ENCODE data around the gene RFX4.

Gene RFX4

DNA sequence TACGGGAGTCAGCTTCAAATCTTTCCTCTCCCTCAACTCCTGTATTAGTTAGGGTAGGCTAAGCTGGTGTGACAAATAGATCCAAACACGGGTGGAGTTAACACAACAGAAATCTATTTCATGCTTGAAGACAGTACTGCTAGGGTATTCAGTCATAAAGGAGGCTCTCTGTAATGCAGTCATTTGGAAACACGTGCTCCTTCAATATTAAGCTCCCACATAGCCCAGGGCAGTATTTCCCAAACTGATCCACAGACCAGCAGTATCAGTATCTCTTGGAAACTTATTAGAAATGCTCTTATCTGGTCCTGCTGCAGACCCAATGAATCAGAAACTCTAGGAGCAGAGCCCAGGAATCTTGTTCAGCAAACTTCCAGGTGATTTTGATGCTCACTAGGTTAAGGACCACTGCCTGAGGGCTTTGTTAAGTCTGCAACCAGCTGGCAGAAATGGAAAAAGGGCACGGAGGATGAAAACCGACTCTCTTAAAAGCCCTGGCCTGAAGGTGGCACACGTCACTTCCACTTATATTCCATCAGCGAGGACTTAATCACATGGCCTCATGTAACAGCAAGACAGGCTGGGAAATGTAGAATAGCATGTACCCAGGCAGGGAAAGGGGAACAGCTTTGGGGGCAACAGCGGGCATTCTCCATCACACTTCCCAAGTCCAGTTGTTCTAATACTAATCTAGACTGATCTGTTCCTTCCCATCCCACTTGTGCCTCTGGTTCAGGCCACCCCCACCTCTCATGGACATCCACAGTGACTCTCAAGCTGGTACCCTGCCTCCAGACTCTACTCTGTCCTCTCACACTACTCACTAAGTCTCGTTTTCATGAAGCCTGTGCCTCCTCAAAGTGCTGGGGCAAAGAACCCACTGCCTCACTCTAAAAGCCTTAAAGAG lies 153.5 kb downstream of the RFX4 start:
- DNase-seq, result no peak

DNA sequence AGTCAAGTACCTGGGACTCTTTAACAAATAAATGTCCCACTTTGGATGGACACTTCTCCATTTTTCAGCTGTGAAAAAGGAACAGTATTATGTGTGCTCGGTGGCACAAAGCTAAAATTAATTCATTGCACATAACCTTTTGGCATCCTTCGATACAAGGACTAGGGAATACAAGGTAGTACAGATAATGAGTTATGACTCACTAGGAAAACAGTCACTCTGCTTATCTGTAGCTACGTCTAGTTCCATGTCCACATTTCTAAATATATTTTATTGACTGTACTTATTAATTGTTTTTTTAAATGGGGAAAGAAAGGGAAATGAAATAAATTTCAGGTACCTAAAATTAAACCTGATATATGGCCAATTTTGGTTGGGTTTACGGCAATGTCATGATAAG lies 156.5 kb downstream of the RFX4 start:
- no peak for DNase-seq

DNA sequence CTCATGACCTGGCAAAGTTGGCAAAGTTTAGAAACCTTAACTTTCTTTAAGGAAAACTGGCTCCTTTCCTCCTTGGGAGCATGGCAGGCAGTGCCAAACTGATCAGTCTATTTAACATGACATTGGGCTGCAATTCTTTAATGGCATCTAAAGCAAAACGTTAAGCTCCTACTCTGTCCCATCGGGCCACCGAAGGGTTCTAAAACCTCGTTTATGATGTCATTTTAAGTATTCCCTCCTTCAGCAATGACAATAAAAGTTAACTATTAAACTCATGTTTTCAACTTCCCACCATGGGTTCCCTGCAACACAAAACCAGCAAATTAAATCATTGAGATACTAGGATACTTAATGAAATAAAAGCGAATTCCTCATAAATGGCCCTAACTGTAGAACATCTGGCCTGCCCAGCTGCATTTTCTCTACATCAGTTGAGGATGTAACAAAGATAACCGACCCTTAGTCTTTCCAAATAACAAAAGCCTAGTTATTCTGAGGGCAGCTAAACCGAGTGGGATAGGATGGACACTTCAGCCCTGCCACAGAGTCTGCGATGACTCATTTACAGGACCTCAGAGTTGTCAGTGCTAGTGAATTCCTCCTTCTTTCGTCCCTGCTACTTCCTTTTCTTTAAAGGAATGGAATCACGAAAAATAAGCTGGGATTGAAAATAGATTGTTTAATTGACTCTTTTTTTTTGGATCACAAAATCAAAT lies 157.2 kb downstream of the RFX4 start:
- DNase-seq, result no peak

DNA sequence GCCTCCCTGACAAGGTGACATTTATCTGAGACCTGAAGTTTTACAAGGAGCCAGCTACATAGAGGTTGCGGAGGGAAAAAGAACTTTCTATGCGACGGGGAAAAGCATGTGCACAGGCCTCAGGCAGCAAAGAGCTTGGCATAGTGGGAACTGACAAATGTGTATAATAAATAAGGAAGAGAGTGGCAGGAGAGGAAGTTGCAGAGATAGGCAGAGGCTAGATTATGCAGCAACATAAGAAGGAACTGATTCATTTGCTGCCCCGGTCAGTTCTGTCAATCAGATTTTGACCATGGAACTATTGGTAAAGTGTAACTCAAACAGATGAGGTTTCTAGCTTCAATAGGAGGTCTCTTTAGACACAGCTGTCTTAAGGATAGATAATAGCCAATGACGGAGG lies 158.0 kb downstream of the RFX4 start:
- DNase-seq, result no peak

DNA sequence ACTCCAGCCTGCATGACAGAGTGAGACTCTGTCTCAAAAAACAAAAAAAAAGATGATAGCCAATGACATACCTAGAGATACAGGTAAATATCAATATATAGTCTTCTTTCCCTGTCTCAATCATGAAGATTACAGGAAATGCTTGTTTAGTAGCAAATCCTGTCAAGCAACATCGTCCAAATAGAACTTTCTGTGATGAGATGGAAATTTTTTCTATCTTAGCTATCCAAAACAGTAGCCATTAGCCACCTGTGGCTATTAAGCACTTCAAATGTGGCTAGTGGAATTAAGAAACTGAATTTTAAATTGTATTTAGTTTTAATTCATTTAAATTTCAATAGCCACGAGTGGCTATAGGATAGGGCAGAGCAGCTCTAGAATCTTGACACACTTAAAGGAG lies 158.4 kb downstream of the RFX4 start:
- DNase-seq, result no peak

DNA sequence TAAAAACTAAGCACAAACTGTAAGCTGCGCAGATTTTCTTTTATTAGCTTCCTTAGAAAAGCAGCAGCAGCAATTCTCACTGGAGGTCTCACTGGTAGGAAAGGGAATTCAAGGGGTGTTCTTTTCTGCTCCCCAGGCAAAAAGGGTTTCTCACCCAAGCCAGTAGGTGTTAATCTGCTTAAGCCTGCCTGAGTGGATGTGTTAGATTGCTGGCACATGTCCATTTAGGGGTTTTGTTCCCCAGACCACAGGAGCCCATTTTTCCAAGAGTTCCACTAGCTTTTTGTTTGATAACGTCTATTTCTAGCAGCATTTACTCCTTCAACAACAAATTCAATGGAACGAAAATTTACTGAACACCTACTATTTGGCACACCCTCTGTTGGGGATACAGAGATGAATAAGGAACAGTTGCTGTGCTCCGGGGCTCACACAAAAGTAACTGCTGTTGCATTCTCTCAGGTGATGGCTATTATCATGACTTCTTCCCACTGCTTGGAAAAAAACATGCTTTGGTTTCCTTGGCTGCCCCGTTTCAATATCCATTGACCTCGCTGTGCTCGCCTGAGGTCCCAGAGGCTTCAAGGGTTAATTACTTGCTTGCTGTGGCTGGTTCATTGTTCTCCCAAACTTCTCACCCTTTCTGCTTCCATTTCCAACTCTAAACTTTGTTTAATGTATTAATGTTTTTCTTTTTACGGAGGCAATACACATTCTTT lies 160.6 kb downstream of the RFX4 start:
- DNase-seq, result no peak

DNA sequence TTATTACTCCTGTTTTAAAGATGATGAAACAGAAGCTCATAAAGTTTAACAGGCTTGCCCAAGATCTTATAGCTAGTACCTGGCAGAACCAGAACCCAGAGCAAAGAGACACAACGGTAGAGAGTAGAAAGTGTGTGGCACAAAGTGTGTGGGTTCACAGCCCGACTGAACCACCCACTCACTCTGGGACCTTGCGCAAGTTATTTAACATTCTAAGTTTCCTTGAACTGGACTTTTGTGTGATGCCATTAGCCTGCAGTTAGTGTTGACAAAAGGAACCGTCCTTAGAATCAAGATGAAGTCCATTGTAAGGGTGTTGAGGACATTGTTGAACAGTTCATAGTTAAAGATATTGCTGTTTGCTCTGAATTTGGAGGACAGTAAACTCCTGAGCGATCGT lies 161.8 kb downstream of the RFX4 start:
- no peak for DNase-seq

DNA sequence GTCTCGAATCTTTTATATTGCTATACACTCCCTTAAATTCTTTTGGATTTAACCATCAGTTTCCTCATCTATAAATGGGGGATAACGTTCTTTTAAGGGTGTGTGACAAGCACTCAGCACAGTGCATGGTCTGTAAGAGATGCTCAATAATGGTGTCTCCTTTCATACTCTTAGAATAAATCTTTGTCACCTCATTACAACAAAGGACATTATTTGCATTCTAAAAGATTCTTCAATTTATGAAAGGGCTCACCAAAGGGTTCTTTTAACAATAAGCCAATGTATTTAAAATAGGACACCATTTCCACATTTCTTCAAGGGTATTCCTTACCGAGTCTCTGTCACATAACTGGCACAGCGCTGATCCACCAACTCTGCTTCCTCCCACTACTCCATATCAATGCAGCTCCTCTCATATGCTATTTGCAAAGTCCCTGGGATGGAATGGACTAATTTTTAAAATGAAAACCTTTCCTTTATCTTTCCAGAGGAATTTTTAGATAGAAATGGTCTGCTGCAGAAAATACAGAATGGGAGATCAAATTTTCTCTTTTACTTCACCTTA lies 162.5 kb downstream of the RFX4 start:
- no peak for DNase-seq

DNA sequence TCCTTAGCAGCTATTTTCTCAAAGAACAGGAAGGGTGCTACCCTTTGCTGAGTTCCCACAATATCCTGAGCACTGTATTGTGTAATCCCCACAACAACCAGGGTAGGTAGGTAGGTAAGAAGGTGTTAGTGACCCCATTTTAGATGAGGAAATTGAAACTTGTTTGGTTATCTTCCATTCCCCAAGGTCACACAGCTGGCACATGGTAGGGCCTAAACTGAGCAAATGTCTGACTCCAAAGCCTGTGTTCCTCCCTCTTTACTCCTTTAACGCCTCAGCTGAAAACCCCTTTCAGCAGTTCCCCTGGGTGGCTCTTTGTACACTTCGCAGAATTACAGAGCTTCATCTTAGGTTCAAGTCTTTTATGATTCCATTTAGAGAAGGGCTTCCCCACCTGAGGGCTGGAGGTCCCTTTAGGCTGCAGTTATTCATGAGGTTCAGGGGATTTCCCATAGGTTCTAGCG lies 165.2 kb downstream of the RFX4 start:
- DNase-seq, result no peak

DNA sequence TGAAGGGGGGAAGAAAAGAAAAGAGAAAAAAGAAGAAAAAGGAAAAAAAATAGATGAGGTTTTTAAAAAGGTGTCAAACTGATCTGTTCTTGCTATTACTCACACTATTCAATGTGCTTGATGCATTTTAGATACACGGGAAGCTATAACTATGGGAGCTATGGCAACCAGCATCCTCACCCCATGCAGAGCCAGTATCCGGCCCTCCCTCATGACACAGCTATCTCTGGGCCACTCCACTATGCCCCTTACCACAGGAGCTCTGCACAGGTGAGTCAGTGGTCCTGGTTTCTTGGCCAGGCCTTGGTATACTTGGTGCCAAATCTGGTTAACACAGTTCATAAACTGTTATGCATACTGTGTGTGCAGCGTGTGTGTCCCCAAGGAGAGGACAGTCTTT lies 167.7 kb downstream of the RFX4 start:
- DNase-seq, result no peak

DNA sequence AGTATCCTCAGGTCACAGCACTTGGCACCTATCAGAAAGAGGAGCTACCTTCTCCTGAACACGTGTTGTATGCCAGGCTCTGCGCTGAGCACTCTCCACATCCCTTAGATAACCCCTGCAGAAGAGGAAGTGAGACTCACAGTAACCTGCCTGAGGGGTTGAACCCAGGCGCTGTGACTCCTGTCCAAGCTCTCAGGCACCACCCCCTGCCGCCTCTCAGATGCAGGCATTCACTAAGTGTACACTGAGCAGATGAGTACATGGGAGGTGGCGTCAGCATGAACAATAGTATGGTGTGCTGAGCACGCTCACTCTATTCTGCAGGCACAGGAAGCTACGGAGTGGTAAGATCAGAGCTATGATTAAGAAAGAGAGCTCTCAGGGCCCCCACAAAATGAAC lies 170.7 kb downstream of the RFX4 start:
- DNase-seq, result peak; percentile 33

DNA sequence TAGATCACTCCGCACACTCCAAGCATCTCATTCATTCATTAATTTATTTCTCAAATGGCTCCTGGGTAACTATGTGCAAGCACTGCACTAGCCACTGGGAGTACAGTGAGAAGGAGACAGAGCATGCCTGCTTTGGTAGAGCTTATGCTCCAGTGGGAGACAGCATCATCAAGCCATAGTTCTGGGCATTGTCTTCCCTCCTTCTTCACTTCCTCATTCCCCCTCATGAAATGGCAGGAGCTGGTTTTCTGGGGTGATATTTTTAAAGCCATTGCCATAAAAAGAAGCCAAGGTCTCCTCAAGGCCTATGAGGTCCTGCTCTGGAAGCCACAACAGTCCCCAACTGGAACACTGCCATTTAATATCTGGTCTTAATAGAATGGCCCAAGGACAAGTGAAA lies 171.5 kb downstream of the RFX4 start:
- DNase-seq, result no peak

DNA sequence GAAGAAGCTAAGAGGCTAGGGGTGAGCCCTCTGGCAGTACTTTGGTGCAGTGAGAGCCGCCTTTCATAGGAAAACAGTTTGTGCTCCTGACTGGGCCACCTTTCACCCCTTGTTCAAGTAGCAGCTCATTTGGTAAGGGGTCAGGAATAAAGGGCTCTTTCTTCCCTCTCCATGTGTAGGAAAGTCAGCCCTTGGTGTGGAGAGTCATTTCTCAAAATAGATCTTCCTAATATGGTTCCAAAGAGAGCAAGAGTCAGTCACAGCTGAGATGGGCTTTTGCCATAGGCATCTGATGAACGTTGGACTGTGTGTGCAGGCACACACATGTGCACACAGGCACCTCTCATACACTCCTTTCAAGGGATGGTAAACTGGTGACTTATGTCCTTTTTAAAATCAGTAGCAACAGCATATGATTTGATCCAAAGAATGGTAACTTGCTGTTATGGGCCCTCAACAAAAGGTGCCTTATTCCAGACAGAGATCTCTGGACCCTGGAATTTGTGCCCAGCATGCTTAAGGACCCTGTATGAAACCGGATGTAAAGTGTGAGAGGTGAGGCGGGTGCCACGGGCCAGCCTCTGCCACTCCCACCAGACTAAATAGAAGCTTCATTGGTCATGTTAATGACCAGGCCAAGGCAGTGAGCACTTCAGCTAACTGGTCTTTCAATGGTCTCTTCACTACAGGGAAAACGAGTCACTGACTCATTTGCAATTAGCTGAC lies 175.0 kb downstream of the RFX4 start:
- no peak for DNase-seq

DNA sequence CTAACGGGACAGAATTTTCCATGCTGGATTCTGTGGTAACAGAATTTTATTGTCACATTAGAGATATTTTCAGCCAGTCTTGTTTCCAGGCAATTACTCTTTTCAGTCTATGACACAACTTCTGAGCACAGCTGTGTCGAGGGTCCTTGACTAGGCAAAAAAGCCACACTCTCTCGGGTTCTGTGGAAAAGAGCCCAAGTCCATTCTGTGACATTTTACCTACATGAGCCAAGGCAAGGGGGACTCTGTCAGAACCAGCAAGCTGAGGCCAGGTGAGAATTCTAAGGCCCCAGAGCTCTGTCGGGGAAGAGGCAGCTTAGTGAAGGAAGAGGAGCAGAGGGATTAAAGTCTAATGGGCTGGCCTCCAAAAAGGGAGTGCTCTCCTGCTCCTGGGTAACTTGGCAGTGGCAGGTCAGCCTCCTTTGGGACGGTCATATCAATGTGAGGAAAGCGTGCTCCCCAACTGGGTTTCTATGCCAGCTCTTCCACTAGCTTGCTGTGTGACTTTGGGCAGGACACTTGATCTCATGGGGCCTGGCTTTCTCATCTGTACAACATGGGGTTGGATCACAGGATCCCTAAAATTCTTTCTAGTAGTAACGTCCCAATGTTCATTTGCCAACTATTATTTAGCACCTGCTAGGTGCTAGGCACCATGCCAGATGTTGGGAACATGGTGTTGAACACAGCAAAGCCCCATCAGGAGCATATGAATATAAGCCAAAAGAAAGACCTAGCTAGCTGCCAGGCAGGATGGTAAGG lies 175.7 kb downstream of the RFX4 start:
- no peak for DNase-seq

DNA sequence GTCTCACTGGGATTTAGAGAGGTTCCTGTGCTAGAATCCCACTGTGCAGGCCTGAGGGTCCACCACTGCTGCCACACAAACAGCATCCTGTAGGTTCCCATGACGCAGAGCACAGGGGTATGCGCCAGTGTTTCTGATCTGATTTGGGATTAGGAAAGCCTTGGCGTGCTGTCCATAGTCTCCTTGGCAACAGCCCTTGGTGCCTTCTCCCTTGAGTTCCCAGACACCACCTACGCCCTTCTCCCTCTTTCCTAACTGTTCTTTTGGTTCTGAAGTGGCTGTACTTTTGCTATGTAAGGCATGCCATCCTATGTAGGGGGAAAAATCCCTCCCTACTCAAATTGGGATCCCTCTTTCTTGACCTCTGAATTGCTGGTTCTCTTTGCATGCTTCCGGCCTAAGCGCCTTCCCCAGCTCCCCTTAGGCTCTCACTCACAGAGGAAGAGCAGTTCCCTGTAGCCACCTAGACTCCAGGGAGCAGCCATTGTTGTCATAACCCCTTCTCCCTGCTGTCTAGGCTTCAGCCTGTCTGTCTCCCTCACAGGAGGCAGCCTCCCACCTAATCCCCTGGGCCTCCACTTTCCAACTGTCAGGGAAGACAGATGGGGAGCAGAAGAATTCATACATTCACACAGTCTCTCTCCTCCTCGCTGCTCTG lies 176.9 kb downstream of the RFX4 start:
- no peak for DNase-seq

DNA sequence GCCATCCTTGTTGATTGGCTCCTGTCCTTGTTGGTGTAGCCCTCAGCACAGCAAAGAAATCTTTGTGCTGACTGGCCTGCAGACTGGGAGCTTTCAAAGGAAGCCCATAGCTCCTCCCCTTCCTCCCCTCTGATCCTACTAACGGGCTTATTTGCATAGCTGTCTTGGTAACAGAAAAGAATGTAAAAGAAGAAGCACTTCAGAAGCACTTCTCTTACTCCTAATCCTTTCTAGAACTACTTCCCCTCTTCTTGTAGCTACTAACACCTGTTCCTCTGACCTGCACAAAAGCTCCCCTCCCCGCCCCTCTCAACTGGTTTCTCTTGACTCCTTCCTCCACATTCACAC lies 177.4 kb downstream of the RFX4 start:
- DNase-seq, result no peak

DNA sequence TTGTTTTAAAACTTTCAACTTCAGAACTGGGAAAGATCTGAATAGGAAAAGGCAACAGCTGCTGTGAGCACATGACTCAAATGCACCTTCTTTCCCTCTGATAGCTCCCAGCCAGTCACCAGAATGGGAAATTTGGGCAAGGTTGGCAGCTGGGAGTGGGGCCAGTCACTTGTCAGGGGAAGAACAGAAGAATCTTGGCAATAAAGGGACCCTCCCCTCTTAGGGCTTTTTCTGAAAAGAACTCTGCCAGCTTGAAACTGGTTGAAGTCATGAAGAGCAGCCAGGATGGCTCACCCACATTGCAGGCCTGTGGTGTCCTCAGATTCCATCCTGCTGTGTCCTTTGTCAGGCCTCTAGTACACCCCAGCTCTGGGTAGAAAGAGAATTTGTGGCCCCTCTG lies 181.4 kb downstream of the RFX4 start:
- DNase-seq, result no peak

DNA sequence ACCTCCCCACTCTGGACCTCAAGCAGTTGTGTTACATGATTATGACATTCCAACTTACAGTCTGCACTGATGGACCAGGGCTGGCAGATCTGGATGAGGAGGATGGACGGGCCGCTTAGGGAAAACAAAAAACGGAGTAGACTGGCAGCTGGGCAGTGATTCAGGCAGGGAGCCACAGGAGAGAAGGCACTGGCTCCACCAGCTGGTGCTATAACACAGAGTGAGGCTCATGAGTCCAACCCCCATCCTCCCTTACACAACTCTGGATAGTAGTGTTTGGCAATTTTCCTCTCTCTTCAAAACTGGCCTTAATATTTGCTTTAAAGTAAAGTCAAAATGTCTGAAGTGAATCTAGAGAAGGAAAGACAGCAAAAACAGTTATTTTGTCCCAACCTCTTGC lies 181.9 kb downstream of the RFX4 start:
- no peak for DNase-seq

DNA sequence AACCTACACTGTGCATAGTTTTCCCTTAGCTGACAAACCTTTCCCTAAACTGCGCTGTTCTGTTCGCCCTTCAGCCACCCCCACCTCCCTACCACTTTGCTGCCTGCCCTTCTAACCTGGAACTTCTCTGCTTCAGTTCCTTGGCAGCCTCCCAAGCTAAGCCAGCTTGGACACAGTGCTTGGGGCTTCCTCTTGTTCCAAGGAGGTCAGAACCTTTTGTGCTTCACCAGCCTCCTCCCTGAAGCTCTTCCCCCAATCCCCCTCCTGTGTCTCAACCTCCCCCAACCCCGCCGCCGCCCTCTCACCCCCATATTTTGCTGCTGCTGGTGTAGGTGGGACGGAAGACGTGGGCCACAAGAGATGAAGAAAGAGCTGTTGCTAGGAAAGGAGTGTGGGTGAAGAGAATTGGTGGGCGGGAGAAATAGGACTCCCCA lies 183.6 kb downstream of the RFX4 start:
- no peak for DNase-seq

DNA sequence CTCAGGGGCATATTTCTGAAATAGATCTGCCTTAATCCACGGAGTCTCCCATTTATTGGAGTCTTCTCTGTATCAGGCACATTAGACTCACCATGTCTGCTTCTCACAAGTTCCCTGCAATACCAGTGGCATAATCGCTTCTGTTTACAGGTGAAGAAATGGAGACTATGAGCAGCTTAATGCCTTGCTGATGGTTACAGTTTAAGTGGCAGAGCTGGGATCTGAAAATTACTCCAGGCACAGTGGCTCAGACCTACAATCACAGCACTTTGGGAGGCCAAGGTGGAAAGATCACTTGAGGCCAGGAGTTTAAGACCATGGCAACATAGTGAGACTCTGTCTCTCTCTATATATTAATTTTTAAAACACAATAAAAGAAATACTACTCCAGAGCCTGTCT lies 184.4 kb downstream of the RFX4 start:
- no peak for DNase-seq
